Activated T-cell treated with anti-CD3 and anti-CD28 coated beads for 24 hours (primary cell): ENCODE data around the gene TMEM109.
"Not testable (repeated sequence)": the region's sequence is repeated elsewhere in the genome, so short reads cannot be mapped to it uniquely, and the experiment has no call there.

ENCODE experiments used
- DNase-seq: peaks from one replicate; pipeline ENCODE4 v3.0.0-alpha.2; 2020; ENCODE audit warnings: low read depth

TMEM109 gene

GRCh38 chr11:60878245-60879101 is 35.5 kb upstream of the TMEM109 start:
- DNase-seq: no peak

GRCh38 chr11:60879104-60879503 is 34.9 kb upstream of the TMEM109 start:
- DNase-seq: no peak

GRCh38 chr11:60879971-60880588 is 33.9 kb upstream of the TMEM109 start:
- DNase-seq: no peak

DNA sequence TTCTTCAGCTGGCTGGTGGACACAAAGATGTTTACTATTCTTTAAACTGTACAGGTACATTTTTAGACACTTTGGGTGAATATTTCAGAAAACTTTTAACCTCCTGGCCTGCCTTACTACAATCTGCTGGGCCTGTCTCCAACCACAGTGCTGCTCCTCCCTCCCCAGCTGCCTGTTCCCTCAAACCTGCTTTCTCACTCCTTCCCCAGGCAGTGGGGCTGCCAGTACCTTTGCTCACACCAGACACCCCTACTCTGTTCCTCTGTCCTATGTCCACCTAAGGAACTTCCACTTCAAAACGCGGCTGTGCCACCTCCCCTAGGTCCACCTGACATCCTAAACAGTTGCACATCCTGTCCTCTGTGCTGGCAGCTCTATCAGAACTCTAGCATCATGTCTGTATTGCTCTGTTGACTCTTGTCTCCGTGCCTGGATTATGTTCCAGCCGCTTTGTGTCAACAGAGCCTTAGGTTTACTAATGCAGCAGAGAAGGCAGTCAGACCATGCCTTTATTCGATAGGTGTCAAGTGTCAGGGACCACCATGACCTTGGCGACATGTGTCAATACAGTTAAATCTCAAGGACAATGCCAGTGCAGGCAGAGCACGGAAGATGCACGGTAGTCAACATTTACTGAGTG is 33.2 kb upstream of the TMEM109 start:
- no peak for DNase-seq

DNA sequence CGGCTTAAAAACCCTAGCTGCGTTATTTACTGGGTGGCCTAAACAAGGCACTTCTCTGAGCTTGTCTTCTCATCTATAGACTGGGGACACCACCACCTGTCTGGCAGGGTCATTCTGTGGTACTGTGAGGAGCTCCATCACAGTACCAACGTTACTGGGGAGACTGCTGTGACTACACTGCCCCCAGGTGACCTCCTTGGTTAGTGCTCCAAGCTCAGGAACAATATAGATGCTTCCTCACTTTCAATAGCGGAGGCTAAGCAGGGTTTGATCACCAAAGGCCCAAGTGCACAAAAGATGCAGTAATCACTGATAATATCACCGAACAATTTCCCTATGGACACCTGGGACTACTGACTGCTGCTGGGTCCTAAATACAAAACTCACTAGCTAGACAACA is 26.4 kb upstream of the TMEM109 start:
- no peak for DNase-seq

GRCh38 chr11:60889869-60890311 is 24.1 kb upstream of the TMEM109 start:
- DNase-seq: no peak

DNA sequence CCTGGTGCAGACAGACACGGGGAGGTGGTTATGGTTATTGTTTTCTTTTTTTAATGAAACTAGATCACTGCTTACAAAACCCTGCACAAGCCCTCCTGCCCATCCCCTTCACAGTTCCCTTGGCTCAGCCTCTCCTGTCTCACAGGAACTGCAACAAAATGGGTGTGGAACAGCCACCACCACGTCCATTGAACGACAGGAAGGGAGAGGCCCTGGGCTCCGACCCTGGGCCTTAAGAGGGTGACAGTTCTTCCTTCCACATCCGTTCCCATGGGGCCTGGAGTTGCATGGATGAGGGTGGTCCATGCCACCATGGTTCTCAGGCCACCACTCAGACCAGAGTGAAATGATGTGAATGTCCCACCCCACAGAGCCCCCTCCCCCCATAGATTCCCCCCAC is 23.3 kb upstream of the TMEM109 start:
- no peak for DNase-seq

GRCh38 chr11:60891103-60891741 is 22.7 kb upstream of the TMEM109 start:
- DNase-seq: no peak

GRCh38 chr11:60895687-60896086 is 18.3 kb upstream of the TMEM109 start:
- no peak for DNase-seq

- DNase-seq: no peak
Observed at GRCh38 chr11:60897496-60897895, 16.5 kb upstream of the TMEM109 start.

DNA sequence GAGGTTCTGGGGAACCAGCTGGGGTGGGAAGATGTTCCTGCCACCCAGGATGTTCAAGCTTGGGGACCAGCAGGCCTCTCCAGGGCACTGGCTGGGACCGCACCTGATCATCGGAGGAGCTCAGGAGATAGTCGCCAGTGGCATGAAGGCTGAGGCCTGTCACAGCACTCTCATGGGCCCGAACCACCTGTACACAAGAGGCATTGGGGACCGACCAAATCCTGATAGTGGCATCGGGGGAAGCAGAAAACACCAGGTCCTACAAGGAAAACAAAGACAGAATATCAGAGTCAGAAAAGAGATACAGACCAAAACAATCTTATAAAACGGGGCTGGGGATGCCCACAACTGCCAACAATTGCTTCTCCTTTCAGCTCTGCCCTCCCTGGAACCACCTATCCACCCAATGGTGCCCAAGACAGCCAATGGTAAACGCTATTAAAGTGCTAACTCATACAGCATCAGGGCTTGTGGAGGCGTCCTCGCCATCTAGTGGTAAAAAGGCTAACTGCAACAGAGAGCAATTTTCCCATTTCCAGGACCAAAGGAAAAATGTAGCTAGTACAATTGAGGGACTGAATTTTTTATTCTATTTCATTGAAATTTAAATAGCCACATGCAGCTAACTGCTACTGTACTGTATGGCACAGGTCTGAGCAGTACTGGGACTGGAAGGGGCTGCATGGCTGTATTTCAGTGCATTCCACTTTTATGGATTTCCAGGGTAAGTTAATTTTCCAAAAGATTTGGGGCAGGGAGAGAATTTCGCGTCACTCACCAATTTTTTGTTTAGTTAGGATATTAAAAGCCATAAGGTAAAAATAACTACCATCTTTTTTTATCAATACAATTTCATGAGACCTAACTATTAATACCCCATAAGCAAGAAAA is 14.7 kb upstream of the TMEM109 start:
- DNase-seq: no peak

- no peak for DNase-seq
Observed at GRCh38 chr11:60899977-60900376, 14.0 kb upstream of the TMEM109 start.

DNA sequence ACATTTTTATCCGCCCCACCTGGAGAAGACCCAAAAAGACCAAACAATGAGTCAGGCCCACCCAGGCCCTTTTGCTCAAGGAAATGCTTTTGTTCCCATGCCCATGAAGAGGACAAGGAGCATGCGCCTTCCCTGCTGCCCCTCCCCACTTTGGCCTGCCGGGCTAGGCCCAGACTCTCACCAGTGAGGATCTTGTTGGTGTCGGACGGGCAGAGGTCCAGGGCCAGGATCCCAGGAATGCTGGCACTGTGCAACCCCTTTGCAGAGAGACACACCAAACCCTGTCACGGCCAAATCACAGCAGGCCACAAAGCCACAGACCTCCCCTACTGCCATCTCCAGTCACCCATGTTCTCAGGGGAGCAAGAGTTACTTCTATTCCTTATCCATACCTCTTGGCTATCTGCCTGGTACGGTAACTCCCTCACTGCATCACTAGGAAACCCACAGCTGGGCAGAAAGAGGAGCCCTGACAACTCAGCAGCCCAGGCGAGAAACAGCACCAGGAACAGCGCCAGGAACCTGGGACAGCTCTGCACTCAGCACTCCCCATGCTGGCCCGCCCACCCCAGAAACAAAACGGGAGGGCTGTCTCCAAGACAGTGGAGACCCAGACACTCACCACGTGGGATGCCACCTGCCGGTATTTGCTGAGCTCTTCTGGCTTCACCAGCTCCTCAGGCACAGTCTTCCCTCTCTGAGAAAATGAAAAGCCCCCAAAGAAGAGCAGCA is 13.1 kb upstream of the TMEM109 start:
- DNase-seq: no peak

- no peak for DNase-seq
Observed at GRCh38 chr11:60902625-60903024, 11.3 kb upstream of the TMEM109 start.

DNA sequence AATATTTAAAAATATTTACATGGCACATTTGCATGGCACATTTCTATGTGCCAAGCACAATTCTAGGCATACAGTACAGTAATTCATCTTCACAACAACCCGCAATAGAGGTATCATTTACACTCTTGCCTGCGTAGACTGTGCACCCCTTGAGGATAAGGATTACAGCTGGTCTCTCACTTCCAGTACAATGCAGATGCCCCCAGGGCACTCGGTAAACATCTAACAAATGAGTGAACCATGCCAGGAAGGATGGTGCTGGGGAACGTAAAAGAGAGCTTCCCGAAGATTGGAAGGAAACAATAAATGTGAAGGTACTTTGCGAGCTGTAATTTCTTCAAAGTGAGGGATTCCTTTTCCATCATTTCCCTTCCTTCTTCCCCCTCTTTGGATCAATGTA is 8.9 kb upstream of the TMEM109 start:
- DNase-seq: no peak

- DNase-seq: no peak
Observed at GRCh38 chr11:60905551-60906113, 8.3 kb upstream of the TMEM109 start.

DNA sequence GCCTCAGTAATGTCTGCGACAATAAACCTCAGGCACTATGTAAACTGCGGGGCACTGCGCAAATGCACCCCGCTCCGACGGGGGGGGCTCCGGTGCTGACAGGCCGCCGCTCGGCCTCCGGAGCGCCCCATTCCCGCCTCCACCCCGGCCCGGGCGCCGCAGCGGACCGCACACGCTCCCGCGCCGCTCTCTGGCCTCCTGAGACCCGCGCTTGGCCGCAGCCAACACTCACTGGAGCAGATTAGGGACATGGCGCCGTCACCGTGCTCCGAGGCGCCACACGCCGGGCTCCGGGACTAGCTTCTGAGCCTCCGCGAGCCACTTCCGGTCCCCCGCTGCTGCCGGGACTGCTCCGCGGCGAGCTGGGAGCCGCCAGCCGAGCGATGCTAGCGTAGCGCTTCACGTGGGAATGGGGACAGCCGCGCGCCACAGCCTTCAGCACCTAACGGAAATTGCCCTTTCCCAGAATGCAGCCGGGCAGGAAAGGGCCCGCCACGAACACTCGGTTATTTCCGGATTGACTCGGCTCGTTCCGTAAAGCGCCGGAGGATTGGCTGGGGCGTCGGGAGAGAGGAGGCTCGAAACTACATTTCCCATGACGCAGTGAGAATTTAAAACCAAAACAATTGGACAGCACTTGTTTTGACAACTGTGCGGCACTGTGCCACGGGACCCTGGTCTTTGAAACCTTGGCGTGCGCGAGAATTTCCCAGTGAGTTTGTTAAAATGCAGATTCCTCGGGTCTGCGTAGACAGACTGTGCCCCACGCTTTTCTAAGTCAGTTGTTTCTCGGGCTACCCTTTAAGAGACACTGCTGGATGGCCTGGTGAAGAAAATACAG is 7.6 kb upstream of the TMEM109 start, which contains the start of gene PRPF19:
TSS of gene PRPF19 (minus strand) at position 454 of the 841 bp plus-strand sequence. CDS start at position 251, 203 bp downstream.
- peak; percentile 99 for DNase-seq

- DNase-seq: no peak
Observed at GRCh38 chr11:60908803-60909202, 5.2 kb upstream of the TMEM109 start.

DNA sequence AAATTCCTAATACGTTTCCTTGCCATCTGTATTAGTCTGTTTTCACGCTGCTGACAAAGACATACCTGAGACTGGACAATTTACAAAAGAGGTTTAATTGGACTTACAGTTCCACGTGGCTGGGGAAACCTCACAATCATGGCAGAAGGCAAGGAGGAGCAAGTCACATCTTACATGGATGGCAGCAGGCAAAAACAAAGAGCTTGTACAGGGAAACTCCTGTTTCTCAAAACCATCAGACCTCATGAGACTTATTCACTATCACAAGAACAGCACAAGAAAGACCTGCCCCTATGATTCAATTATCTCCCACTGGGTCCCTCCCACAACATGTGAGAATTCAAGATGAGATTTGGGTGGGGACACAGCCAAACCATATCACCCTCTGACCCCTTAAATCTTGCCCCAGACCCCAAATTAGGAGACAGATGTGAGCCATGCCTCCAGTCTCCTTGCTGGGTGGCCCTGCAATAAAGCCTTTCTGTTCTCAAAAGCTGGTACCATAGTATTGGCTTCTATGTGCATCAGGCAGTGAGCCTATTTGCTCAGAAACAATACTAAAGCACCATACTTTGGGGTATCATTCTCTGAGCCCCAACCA is 4.2 kb upstream of the TMEM109 start:
- DNase-seq: not testable (repeated sequence)
